Activated naive CD8-positive, alpha-beta T cell treated with anti-CD3 and anti-CD28 coated beads for 36 hours (primary cell): ENCODE measurements around the gene ZNF415. TPM values are rescaled to one million over a fixed set of nuclear protein-coding genes. Genes with fewer than 3 reads are reported as not detected.

Source experiments
- DNase-seq: peaks from one replicate; pipeline ENCODE4 v3.0.0; 2021
- H3K27ac Mint-ChIP-seq: one replicate; pipeline ENCODE4 v1.8.0; 2022; ENCODE audit warnings: mild to moderate bottlenecking, moderate library complexity, mixed read lengths
- H3K27me3 Mint-ChIP-seq: one replicate; pipeline ENCODE4 v1.8.0; 2022; ENCODE audit warnings: mild to moderate bottlenecking, mixed read lengths
- H3K36me3 Mint-ChIP-seq: one replicate; pipeline ENCODE4 v1.8.0; 2021; ENCODE audit warnings: mild to moderate bottlenecking, mixed read lengths
- H3K4me1 Mint-ChIP-seq: one replicate; pipeline ENCODE4 v1.8.0; 2021; ENCODE audit warnings: mixed read lengths
- H3K4me3 Mint-ChIP-seq: one replicate; pipeline ENCODE4 v1.8.0; 2022; ENCODE audit warnings: mild to moderate bottlenecking, moderate library complexity, mixed read lengths
- H3K9me3 Mint-ChIP-seq: one replicate; pipeline ENCODE4 v1.8.0; 2022; ENCODE audit warnings: mixed read lengths
- total RNA-seq, 2 experiments: library from RNA; stranded (reverse); gene quantifications; one replicate each; pipeline ENCODE4 v1.2.3, GENCODE V29; 2021

ZNF415 gene
- total RNA-seq, 2 experiments from 2014 or later, result 1.5 to 1.8 TPM

GRCh38 chr19:53091413-53092254 is 41.1 kb downstream of the ZNF415 start:
- Mint-ChIP-seq H3K9me3 (peaks cover 3% of the 10 kb centered on the region), H3K36me3 (peaks cover 73% of the 10 kb centered on the region), H3K4me3 (no peak overlapping the region), H3K27ac (no peak overlapping the region), H3K27me3 (no peaks in the 10 kb centered on the region), H3K4me1 (no peaks in the 10 kb centered on the region)
- DNase-seq, result no peak

DNA sequence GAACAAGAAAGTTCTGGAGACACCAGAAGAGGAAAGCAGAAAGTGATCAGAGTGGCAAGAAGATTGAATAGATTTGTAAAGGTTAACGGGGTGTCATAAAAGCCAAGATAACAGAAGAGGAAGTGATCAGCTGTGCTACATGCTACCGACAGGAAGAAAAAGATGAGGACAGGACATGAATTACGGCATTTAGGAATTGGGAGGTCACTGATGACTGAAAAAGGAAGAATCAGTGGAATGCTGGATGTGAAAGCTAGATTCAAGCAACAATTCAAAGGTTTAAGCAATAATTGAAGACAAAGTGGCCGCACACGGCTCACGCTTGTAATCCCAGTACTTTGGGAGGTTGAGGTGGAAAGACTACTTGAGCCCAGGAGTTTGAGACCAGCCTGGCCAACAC is 44.6 kb downstream of the ZNF415 start:
- H3K27me3 Mint-ChIP-seq, result no peaks in the 10 kb centered on the region
- peaks cover 83% of the 10 kb centered on the region for H3K36me3 Mint-ChIP-seq
- peaks cover 5% of the 10 kb centered on the region for H3K9me3 Mint-ChIP-seq
- H3K4me3 Mint-ChIP-seq, result no peak overlapping the region
- no peak for DNase-seq
- H3K4me1 Mint-ChIP-seq, result no peaks in the 10 kb centered on the region
- no peak overlapping the region for H3K27ac Mint-ChIP-seq

- Mint-ChIP-seq H3K4me1 (no peaks in the 10 kb centered on the region), H3K9me3 (peaks cover 13% of the 10 kb centered on the region), H3K27me3 (no peaks in the 10 kb centered on the region), H3K36me3 (peaks cover 89% of the 10 kb centered on the region), H3K4me3 (no peak overlapping the region), H3K27ac (peak overlapping the region; percentile 16)
- DNase-seq, result no peak
Measured at GRCh38 chr19:53086949-53087348, 45.8 kb downstream of the ZNF415 start.

DNA sequence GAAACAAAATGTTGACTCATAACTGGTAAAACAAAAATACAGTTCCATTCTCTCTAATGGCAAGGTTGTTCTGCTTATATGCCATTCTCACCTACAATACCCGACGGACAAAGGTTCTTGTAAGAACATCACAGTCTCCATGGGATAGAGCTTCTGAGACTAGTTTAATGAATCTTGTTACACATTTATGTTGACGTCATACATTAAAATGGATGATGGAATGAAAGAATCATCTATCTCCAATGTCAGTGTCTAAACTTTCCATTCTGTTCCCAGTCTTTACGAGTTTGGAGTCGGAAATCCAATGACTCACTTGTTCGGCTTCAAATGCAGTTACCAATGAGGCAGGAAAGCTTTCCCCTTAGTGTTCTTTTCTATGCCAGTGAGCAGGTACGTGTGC is 47.2 kb downstream of the ZNF415 start:
- Mint-ChIP-seq H3K4me3 (no peak overlapping the region), H3K27me3 (no peaks in the 10 kb centered on the region), H3K27ac (no peak overlapping the region), H3K4me1 (no peaks in the 10 kb centered on the region), H3K9me3 (peaks cover 27% of the 10 kb centered on the region), H3K36me3 (peaks cover 90% of the 10 kb centered on the region)
- DNase-seq, result no peak

GRCh38 chr19:53082929-53083328 is 49.8 kb downstream of the ZNF415 start:
- peaks cover 96% of the 10 kb centered on the region for H3K36me3 Mint-ChIP-seq
- H3K27ac Mint-ChIP-seq, result no peak overlapping the region
- H3K9me3 Mint-ChIP-seq, result peaks cover 42% of the 10 kb centered on the region
- DNase-seq, result no peak
- H3K27me3 Mint-ChIP-seq, result no peaks in the 10 kb centered on the region
- H3K4me3 Mint-ChIP-seq, result no peak overlapping the region
- peaks cover 5% of the 10 kb centered on the region for H3K4me1 Mint-ChIP-seq

GRCh38 chr19:53079313-53079924 is 53.3 kb downstream of the ZNF415 start:
- peaks cover 5% of the 10 kb centered on the region for H3K4me1 Mint-ChIP-seq
- H3K9me3 Mint-ChIP-seq, result peaks cover 62% of the 10 kb centered on the region

DNA sequence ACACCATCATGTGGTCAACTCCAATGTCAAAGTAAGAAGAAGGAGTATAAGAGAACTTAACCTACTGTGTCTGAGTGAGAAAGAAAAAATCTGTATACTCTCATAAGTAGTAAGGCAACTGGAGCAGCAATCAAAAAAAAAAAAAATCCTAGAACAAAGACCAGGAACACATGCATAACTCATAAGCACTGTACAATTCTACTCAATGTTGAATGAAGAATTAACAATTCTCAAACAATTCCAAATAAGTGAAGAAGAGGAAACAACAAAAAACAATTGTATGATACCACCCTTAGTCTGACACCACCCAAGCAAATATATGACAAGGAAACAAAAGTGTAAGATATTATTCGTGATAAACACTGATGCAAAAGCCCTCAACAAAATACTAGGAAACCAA is 54.0 kb downstream of the ZNF415 start:
- Mint-ChIP-seq H3K4me1 (peaks cover 5% of the 10 kb centered on the region), H3K36me3 (peaks cover 99% of the 10 kb centered on the region), H3K27me3 (no peaks in the 10 kb centered on the region), H3K9me3 (peaks cover 67% of the 10 kb centered on the region), H3K27ac (no peak overlapping the region), H3K4me3 (no peak overlapping the region)
- DNase-seq, result no peak

More at GRCh38 chr19:53079313-53079924, 53.3 kb downstream of the ZNF415 start:
- no peak overlapping the region for H3K4me3 Mint-ChIP-seq
- no peaks in the 10 kb centered on the region for H3K27me3 Mint-ChIP-seq
- no peak for DNase-seq
- H3K27ac Mint-ChIP-seq, result no peak overlapping the region
- peaks cover 99% of the 10 kb centered on the region for H3K36me3 Mint-ChIP-seq

- no peak overlapping the region for H3K27ac Mint-ChIP-seq
- H3K36me3 Mint-ChIP-seq, result peaks cover 99% of the 10 kb centered on the region
- peaks cover 69% of the 10 kb centered on the region for H3K9me3 Mint-ChIP-seq
- H3K27me3 Mint-ChIP-seq, result no peaks in the 10 kb centered on the region
- DNase-seq, result peak; percentile 19
- H3K4me3 Mint-ChIP-seq, result no peak overlapping the region
- peaks cover 5% of the 10 kb centered on the region for H3K4me1 Mint-ChIP-seq
Measured at GRCh38 chr19:53076984-53077383, 55.7 kb downstream of the ZNF415 start.

GRCh38 chr19:53068834-53069233 is 63.9 kb downstream of the ZNF415 start:
- Mint-ChIP-seq H3K27me3 (no peaks in the 10 kb centered on the region), H3K4me1 (no peaks in the 10 kb centered on the region), H3K9me3 (peaks cover 55% of the 10 kb centered on the region), H3K27ac (no peak overlapping the region), H3K36me3 (peaks cover 81% of the 10 kb centered on the region), H3K4me3 (no peak overlapping the region)
- no peak for DNase-seq

GRCh38 chr19:53068199-53068598 is 64.5 kb downstream of the ZNF415 start:
- H3K4me3 Mint-ChIP-seq, result no peak overlapping the region
- no peak for DNase-seq
- no peak overlapping the region for H3K27ac Mint-ChIP-seq
- peaks cover 75% of the 10 kb centered on the region for H3K36me3 Mint-ChIP-seq
- H3K9me3 Mint-ChIP-seq, result peaks cover 56% of the 10 kb centered on the region
- no peaks in the 10 kb centered on the region for H3K27me3 Mint-ChIP-seq
- H3K4me1 Mint-ChIP-seq, result no peaks in the 10 kb centered on the region

- H3K4me3 Mint-ChIP-seq, result no peak overlapping the region
- peaks cover 30% of the 10 kb centered on the region for H3K36me3 Mint-ChIP-seq
- peaks cover 48% of the 10 kb centered on the region for H3K9me3 Mint-ChIP-seq
- H3K4me1 Mint-ChIP-seq, result no peaks in the 10 kb centered on the region
- H3K27ac Mint-ChIP-seq, result no peak overlapping the region
- H3K27me3 Mint-ChIP-seq, result peaks cover 29% of the 10 kb centered on the region
- peak; percentile 38 for DNase-seq
Measured at GRCh38 chr19:53057904-53058580, 74.7 kb downstream of the ZNF415 start.

Other genes with a start within 250 kb of the ZNF415 start
- gene ZNF320, start 235.3 kb downstream of the ZNF415 start, total RNA-seq, result 1 to 10 TPM; 4.9 to 7.1 TPM
- gene ZNF888, start 209.5 kb downstream of the ZNF415 start, total RNA-seq, result 1 to 10 TPM; 5.1 to 6.1 TPM
- 10 to 100 TPM; 11.1 to 12.0 TPM for gene ZNF816, start 170.0 kb downstream of the ZNF415 start, total RNA-seq
- gene ERVV-1, start 119.0 kb downstream of the ZNF415 start, total RNA-seq, result not detected
- gene ERVV-2, start 88.2 kb downstream of the ZNF415 start, total RNA-seq, result not detected
- 10 to 100 TPM; 22.6 to 27.4 TPM for gene ZNF160, start 29.5 kb downstream of the ZNF415 start, total RNA-seq
- gene ZNF347, start 26.1 kb upstream of the ZNF415 start, total RNA-seq, result 1 to 10 TPM; 7.0 to 8.6 TPM
- gene ZNF665, start 60.4 kb upstream of the ZNF415 start, total RNA-seq, result 1 to 10 TPM; 6.6 to 6.7 TPM
- gene ZNF677, start 122.0 kb upstream of the ZNF415 start, total RNA-seq, result 10 to 100 TPM in 1 of 2 experiments, 1 to 10 TPM in 1; 9.5 to 11.4 TPM
- gene VN1R2, start 125.4 kb upstream of the ZNF415 start, total RNA-seq, result not detected
- not detected for gene VN1R4, start 134.8 kb upstream of the ZNF415 start, total RNA-seq
- 1 to 10 TPM; 6.7 to 7.3 TPM for gene ZNF845, start 200.8 kb upstream of the ZNF415 start, total RNA-seq
- 10 to 100 TPM; 22.4 to 25.7 TPM for gene ZNF525, start 232.8 kb upstream of the ZNF415 start, total RNA-seq